RWPE1 (cell line): ENCODE results near the gene RENBP.

Experiments used
- CTCF ChIA-PET: fragments of 350-600 bp; sonication (Branson Sonifier 250); formaldehyde crosslinking; extraction: SDS; loops from one replicate; lab custom pipeline; 2021; lab: Yijun Ruan, JAX
- POLR2A ChIA-PET: fragments of 400-600 bp; formaldehyde crosslinking; extraction: SDS; loops from one replicate; lab custom pipeline; 2020; ENCODE audit warnings: antibody characterized with exemption; ENCODE audit not compliant: low non-redundant PET; lab: Yijun Ruan, JAX
- DNase-seq: peaks from one replicate; pipeline ENCODE4 v3.0.0; 2012; ENCODE audit warnings: low spot score
- H3K27ac ChIP-seq: fragments of 450-650 bp; 2 replicates; pipeline ENCODE4 v1.5.1; 2017
- TF ChIP-seq, protein P1 (sequence below): fragments of 450-650 bp; conservative IDR thresholded peaks from 2 replicates; pipeline ENCODE4 v1.5.1; 2017; ENCODE audit warnings: low read depth, mild to moderate bottlenecking

Gene RENBP

DNA sequence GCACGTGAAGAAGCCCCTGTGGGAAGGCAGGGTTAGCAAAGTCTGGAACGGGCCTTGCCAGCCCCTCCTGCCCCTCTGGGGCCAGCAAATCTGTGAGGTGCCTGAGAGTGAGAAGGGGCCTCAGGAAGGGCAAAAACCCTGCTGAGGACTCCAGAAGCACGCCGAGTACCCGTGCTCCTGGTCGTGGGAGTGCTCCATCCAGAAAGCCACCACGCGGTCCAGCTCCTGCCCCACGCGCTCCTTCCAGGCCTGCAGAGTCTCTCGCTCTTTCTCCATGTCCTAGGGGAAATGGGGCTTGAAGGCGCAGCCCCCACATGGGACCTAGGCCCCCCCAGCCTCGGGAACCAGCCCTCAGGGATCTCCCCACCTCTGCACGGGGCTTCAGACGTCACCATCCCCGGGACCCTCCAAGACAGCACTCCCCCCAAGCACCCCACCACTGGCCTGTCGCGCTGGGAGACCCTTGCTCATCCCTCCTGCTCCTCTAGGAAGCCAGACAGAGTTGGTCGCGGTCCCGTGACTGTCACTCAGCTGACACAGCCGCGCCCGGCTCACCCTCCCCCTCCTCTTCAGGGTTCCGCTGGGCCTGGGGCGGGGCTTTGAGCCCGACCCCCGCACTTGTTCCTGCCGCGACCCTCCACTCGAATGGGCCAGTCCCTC, at the start of gene RENBP:
TSS of gene RENBP (minus strand) at position 504 of the 660 bp plus-strand sequence. CDS start at position 471, 33 bp downstream.
- ChIA-PET POLR2A (no interaction called here), CTCF (no interaction called here)
- H3K27ac ChIP-seq: no peak within 1 kb of the TSS
- no peak for DNase-seq
- TF ChIP-seq, protein P1, sequence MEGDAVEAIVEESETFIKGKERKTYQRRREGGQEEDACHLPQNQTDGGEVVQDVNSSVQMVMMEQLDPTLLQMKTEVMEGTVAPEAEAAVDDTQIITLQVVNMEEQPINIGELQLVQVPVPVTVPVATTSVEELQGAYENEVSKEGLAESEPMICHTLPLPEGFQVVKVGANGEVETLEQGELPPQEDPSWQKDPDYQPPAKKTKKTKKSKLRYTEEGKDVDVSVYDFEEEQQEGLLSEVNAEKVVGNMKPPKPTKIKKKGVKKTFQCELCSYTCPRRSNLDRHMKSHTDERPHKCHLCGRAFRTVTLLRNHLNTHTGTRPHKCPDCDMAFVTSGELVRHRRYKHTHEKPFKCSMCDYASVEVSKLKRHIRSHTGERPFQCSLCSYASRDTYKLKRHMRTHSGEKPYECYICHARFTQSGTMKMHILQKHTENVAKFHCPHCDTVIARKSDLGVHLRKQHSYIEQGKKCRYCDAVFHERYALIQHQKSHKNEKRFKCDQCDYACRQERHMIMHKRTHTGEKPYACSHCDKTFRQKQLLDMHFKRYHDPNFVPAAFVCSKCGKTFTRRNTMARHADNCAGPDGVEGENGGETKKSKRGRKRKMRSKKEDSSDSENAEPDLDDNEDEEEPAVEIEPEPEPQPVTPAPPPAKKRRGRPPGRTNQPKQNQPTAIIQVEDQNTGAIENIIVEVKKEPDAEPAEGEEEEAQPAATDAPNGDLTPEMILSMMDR: no peak

DNA sequence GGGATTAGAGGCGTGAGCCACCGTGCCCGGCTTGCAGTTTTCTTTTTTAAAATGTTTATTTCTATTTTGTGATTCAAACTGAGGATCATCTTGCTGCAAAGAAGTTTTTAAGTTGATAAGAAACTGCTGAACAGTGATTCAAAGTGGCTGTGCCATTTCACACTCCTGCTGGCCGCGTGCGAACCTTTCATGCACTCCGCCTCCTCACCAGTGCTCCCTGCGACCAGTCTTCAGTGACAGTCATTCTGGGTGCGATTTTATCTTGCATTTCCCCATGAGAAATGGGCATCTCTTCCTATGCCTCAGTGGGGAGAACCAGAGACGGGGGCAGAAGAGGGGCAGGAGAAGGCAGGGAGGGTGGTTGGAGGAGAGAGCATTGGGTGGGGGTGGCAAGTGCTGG, 49.5 kb upstream of the RENBP start:
- CTCF ChIA-PET: no interaction called here
- POLR2A ChIA-PET: no interaction called here
- no peak overlapping the region for H3K27ac ChIP-seq
- no peak for DNase-seq
- TF ChIP-seq, protein P1: no peak

DNA sequence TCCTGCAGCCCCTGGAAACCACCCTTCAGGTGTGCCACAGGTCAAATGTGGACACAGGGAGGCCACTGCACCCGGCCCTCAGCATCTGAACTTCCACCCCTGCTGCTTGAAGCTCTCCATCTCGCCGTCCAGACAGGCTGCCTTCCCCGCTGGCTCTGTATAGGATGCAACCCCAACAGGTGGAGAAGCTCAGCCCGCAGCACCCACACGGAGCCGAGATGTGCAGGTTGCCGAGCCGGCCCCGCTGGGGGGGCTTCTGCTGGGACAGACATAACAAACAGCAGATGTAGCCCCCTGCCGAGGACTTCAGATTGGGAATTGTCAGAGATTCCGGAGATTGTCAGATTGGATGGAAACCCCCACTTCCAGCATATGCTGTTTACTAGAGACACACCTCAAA, 48.6 kb upstream of the RENBP start:
- no peak overlapping the region for H3K27ac ChIP-seq
- DNase-seq: no peak
- ChIA-PET POLR2A (no interaction called here), CTCF (no interaction called here)
- TF ChIP-seq, protein P1: no peak

DNA sequence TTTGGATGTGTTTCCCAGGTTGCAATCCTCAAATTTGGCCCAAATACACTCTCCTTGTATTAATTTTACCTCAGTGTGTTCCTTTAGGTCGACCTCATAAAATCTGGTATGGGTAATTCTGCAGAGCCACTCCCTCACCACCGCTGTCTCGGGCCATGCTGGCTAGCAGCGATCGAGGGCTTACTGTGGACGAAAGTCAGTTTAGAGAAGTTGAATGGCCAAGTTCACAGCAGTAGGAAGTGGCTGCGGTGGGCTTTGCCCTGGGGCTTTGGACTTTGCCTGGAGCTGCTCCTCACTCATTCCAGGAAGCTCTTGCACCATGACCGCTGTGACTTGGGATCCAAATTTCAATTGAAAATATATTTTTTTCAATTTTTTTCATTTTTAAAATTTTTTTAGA, 47.7 kb upstream of the RENBP start:
- TF ChIP-seq, protein P1: no peak
- POLR2A ChIA-PET: no interaction called here
- H3K27ac ChIP-seq: no peak overlapping the region
- no peak for DNase-seq
- CTCF ChIA-PET: no interaction called here

DNA sequence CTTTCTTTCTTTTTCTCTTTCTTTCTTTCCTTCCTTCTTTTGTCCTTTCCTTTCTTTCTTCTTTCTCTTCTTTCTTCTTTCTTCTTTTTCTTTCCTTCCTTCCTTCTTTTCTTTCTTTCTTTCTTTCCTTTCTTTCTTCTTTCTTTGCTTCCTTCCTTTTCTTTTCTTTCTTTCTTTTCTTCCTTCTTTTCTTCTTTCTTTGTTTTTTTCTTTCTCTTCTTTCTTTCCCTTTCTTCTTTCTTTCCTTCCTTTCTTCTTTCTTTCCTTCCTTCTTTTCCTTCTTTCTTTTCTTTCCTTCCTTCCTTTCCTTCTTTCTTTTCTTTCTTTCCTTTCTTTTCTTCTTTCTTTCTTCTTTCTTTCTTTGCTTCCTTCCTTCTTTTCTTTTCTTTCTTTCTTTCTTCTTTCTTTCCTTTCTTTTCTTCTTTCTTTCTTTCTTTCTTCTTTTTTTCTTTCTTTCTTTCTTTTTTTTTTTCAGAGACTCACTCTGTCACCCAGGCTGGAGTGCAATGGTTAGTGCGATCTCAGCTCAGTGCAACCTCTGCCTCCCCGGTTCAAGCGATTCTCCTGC, 46.7 kb upstream of the RENBP start:
- TF ChIP-seq, protein P1: no peak
- no peak for DNase-seq
- H3K27ac ChIP-seq: no peak overlapping the region
- POLR2A ChIA-PET: no interaction called here
- CTCF ChIA-PET: no interaction called here

DNA sequence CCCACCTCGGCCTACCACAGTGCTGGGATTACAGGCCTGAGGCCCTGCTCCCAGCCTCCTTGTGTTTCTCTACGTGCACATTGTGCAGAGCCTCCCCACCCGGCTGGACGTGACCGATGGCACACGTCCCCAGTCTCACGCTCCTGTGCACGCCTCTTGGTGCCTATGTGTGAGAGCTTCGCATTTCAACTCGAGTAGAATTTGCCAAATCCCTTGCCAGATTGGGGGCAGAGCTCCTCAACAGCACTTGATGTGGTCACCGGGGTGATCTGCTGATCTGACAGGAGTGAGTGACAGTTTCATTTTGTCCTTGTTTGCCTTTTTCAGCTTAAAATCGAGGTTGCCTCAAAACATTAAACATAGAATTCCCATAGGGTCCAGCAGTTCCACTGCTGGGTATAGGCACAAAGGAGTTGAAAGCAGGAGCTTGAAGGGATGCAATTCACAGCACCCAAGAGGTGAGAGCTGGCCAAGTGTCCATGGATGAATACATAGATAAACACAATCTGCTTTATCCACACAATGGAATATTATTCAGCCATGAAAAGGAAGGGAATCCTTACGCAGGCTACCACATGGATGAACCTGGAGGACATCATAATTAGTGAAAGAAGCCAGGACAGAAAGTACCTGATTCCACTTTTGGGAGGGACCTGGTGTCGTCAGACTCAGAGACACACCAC, 45.7 kb upstream of the RENBP start:
- no peak for DNase-seq
- ChIA-PET POLR2A (no interaction called here), CTCF (no interaction called here)
- no peak overlapping the region for H3K27ac ChIP-seq
- TF ChIP-seq, protein P1: no peak
